Activated naive CD4-positive, alpha-beta T cell treated with anti-CD3 and anti-CD28 coated beads, Interleukin-2, amount 50 U/mL, for 24 hours (primary cell): ENCODE results near the gene ARHGEF28.

ENCODE experiments used
- H3K27ac Mint-ChIP-seq: one replicate; pipeline ENCODE4 v1.8.0; 2021; ENCODE audit warnings: mild to moderate bottlenecking, mixed read lengths
- H3K27me3 Mint-ChIP-seq: one replicate; pipeline ENCODE4 v1.8.0; 2021; ENCODE audit warnings: mixed read lengths
- H3K36me3 Mint-ChIP-seq: one replicate; pipeline ENCODE4 v1.8.0; 2021; ENCODE audit warnings: mixed read lengths
- H3K4me1 Mint-ChIP-seq: one replicate; pipeline ENCODE4 v1.8.0; 2021; ENCODE audit warnings: mixed read lengths
- H3K4me3 Mint-ChIP-seq: one replicate; pipeline ENCODE4 v1.8.0; 2021; ENCODE audit warnings: mild to moderate bottlenecking, mixed read lengths
- H3K9me3 Mint-ChIP-seq: one replicate; pipeline ENCODE4 v1.8.0; 2021; ENCODE audit warnings: mixed read lengths

The ARHGEF28 gene

GRCh38 chr5:73691302-73692080 is 65.5 kb downstream of the ARHGEF28 start:
- H3K4me3 Mint-ChIP-seq: no peak overlapping the region
- H3K9me3 Mint-ChIP-seq: no peaks in the 10 kb centered on the region
- peaks cover 15% of the 10 kb centered on the region for H3K27me3 Mint-ChIP-seq
- no peak overlapping the region for H3K27ac Mint-ChIP-seq
- peaks cover 5% of the 10 kb centered on the region for H3K4me1 Mint-ChIP-seq
- H3K36me3 Mint-ChIP-seq: no peaks in the 10 kb centered on the region

DNA sequence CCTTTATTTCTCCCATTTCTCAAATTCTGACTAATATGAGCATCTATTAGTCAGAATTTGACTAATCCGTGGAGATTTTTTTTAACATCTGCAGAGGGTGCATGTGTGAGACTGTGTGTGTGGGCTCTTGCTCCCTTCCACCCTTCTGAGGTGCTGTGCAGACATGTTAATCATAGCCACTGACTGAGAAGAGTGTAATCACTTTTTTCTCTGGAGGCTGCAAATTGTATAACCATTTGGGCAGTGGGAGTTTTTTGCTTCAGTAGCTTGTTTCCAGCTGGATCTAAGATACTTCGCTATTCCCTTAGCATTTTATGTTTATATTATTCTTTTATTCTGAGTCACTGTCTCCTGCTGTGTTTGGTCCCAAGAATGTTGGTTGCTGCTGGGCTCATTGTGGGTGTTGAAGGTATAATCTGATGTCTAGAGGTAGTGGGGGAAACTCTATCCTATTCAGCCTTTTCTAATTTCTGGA is 66.2 kb downstream of the ARHGEF28 start:
- Mint-ChIP-seq H3K4me1 (peaks cover 5% of the 10 kb centered on the region), H3K4me3 (no peak overlapping the region), H3K27ac (no peak overlapping the region), H3K36me3 (no peaks in the 10 kb centered on the region), H3K9me3 (no peaks in the 10 kb centered on the region), H3K27me3 (peaks cover 15% of the 10 kb centered on the region)

- Mint-ChIP-seq H3K27ac (no peak overlapping the region), H3K9me3 (no peaks in the 10 kb centered on the region), H3K4me1 (peaks cover 5% of the 10 kb centered on the region), H3K27me3 (peaks cover 15% of the 10 kb centered on the region), H3K4me3 (no peak overlapping the region), H3K36me3 (no peaks in the 10 kb centered on the region)
Observed at GRCh38 chr5:73692981-73693380, 67.0 kb downstream of the ARHGEF28 start.

DNA sequence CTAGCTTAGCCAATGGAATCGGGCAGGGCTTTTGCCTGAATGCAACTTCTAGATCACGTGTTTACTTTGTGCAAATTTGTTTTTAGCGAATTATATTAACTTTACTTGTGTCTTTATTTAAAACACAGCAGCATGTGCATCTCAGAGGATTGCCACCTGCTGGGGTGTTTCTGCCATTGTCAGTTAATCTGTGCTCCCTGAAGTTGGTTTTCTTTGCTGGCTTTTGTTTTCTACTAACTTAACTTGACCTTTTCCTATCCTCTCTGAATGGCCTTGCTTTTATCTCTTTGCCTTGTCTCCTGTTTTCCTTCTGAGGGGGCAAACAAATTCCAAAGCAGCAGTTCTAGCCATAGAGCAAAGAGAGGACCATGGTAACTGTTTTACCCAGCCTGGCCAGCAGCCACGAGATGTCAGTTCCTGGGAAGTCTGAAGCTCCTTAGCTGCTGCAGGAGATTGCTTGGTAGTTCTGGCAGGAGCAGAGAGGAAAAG is 67.6 kb downstream of the ARHGEF28 start:
- no peaks in the 10 kb centered on the region for H3K9me3 Mint-ChIP-seq
- peaks cover 5% of the 10 kb centered on the region for H3K4me1 Mint-ChIP-seq
- H3K27me3 Mint-ChIP-seq: peaks cover 19% of the 10 kb centered on the region
- no peak overlapping the region for H3K4me3 Mint-ChIP-seq
- no peak overlapping the region for H3K27ac Mint-ChIP-seq
- H3K36me3 Mint-ChIP-seq: no peaks in the 10 kb centered on the region

- Mint-ChIP-seq H3K4me3 (no peak overlapping the region), H3K9me3 (no peaks in the 10 kb centered on the region), H3K4me1 (peaks cover 5% of the 10 kb centered on the region), H3K27me3 (peaks cover 21% of the 10 kb centered on the region), H3K36me3 (no peaks in the 10 kb centered on the region), H3K27ac (no peak overlapping the region)
Observed at GRCh38 chr5:73694089-73694488, 68.1 kb downstream of the ARHGEF28 start.

DNA sequence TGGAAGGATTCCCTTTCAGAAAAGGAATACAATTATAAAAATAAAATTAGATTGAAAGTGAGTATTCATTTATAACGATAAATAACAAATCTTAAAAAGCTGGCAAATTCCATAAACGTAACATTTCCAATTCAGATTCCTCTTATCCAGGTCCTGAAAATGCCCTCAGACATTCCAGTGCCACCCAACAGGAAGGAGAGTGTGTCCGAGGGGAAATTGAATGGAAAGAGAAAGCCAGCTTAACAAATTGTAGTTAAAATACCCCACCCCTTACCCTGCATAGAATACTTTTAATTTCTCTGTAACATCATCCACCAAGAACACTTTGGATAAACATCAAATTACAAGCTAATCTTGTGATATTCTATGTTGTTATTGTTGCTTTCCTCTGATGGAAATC is 72.0 kb downstream of the ARHGEF28 start:
- no peaks in the 10 kb centered on the region for H3K36me3 Mint-ChIP-seq
- peaks cover 5% of the 10 kb centered on the region for H3K4me1 Mint-ChIP-seq
- H3K27ac Mint-ChIP-seq: no peak overlapping the region
- peaks cover 14% of the 10 kb centered on the region for H3K27me3 Mint-ChIP-seq
- no peak overlapping the region for H3K4me3 Mint-ChIP-seq
- no peaks in the 10 kb centered on the region for H3K9me3 Mint-ChIP-seq

DNA sequence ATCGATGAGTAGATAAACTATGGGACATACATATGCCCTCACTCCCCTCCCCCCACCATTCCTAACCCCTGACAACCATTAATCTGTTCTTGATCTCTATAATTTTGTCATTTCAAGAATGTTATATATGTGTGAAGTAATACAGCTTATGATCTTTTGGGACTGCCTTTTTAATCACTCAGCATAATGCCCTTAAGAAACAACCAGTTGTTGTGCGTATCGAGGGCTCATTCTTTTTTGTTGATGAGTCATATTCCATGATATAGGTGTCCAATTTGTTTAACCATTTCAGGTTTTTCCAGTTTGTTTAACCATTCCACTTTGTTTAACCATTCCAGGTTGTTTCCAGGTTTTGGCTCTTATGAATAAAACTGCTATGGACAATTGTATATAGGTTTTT is 75.6 kb downstream of the ARHGEF28 start:
- H3K4me3 Mint-ChIP-seq: no peak overlapping the region
- H3K36me3 Mint-ChIP-seq: no peaks in the 10 kb centered on the region
- no peaks in the 10 kb centered on the region for H3K4me1 Mint-ChIP-seq
- no peaks in the 10 kb centered on the region for H3K9me3 Mint-ChIP-seq
- H3K27ac Mint-ChIP-seq: no peak overlapping the region
- peaks cover 7% of the 10 kb centered on the region for H3K27me3 Mint-ChIP-seq

DNA sequence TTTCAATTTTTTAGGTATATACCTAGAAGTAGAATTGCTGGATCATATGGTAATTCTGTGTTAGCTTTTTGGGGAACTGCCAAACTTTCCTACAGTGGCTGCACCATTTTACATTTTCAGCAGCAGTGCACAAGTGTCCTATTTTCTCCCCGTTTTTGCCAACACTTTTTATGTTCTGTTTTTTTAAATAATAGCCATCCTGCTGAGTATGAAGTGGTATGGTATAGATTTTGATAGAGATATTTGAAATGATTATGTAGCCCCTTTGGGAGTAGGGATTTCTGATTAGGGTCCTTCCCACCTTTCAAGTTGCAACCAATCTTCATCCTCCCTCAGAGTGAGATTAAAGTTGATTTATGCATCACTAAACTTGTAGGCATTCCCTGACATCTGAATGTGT is 76.5 kb downstream of the ARHGEF28 start:
- no peak overlapping the region for H3K4me3 Mint-ChIP-seq
- peaks cover 7% of the 10 kb centered on the region for H3K27me3 Mint-ChIP-seq
- H3K27ac Mint-ChIP-seq: no peak overlapping the region
- H3K9me3 Mint-ChIP-seq: no peaks in the 10 kb centered on the region
- no peaks in the 10 kb centered on the region for H3K36me3 Mint-ChIP-seq
- H3K4me1 Mint-ChIP-seq: no peaks in the 10 kb centered on the region

GRCh38 chr5:73702951-73703350 is 77.0 kb downstream of the ARHGEF28 start:
- no peaks in the 10 kb centered on the region for H3K36me3 Mint-ChIP-seq

GRCh38 chr5:73705364-73705763 is 79.4 kb downstream of the ARHGEF28 start:
- no peak overlapping the region for H3K27ac Mint-ChIP-seq
- H3K27me3 Mint-ChIP-seq: peaks cover 4% of the 10 kb centered on the region
- H3K4me3 Mint-ChIP-seq: no peak overlapping the region
- no peaks in the 10 kb centered on the region for H3K9me3 Mint-ChIP-seq
- no peaks in the 10 kb centered on the region for H3K36me3 Mint-ChIP-seq
- no peaks in the 10 kb centered on the region for H3K4me1 Mint-ChIP-seq

More at GRCh38 chr5:73702951-73703350, 77.0 kb downstream of the ARHGEF28 start:
- Mint-ChIP-seq H3K4me1 (no peaks in the 10 kb centered on the region), H3K4me3 (no peak overlapping the region), H3K27ac (no peak overlapping the region), H3K27me3 (peaks cover 7% of the 10 kb centered on the region), H3K9me3 (no peaks in the 10 kb centered on the region)

DNA sequence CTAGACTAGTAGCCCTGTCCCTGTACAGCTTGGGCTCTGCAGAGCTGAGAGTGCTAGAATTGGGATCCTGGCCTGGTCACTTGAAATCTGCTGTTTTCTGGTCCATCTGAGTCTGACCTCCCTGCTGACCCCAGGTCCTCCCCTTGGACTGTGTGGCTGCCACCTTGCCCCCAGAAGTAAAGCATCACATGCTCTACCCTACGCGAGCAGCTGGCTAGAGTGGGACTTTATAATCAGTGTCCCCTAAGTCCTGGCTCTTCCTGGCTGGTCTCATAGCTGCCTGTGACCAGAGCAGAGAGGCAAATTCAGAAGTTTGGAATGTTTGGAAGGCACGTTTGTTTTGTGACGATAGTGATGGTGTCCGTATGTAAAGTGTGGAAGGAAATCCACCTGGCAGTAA is 81.0 kb downstream of the ARHGEF28 start:
- peaks cover 4% of the 10 kb centered on the region for H3K27me3 Mint-ChIP-seq
- no peaks in the 10 kb centered on the region for H3K36me3 Mint-ChIP-seq
- no peak overlapping the region for H3K27ac Mint-ChIP-seq
- no peaks in the 10 kb centered on the region for H3K4me1 Mint-ChIP-seq
- no peaks in the 10 kb centered on the region for H3K9me3 Mint-ChIP-seq
- no peak overlapping the region for H3K4me3 Mint-ChIP-seq

- peaks cover 8% of the 10 kb centered on the region for H3K27me3 Mint-ChIP-seq
- no peak overlapping the region for H3K4me3 Mint-ChIP-seq
- no peaks in the 10 kb centered on the region for H3K4me1 Mint-ChIP-seq
Observed at GRCh38 chr5:73709536-73710129, 83.6 kb downstream of the ARHGEF28 start.

GRCh38 chr5:73716284-73716808 is 90.3 kb downstream of the ARHGEF28 start:
- H3K4me1 Mint-ChIP-seq: no peaks in the 10 kb centered on the region
- H3K27me3 Mint-ChIP-seq: peaks cover 14% of the 10 kb centered on the region
- H3K4me3 Mint-ChIP-seq: no peak overlapping the region
- H3K9me3 Mint-ChIP-seq: no peaks in the 10 kb centered on the region
- no peaks in the 10 kb centered on the region for H3K36me3 Mint-ChIP-seq
- no peak overlapping the region for H3K27ac Mint-ChIP-seq

More at GRCh38 chr5:73709536-73710129, 83.6 kb downstream of the ARHGEF28 start:
- H3K27ac Mint-ChIP-seq: no peak overlapping the region
- H3K36me3 Mint-ChIP-seq: no peaks in the 10 kb centered on the region
- H3K9me3 Mint-ChIP-seq: no peaks in the 10 kb centered on the region

- no peaks in the 10 kb centered on the region for H3K4me1 Mint-ChIP-seq
- H3K9me3 Mint-ChIP-seq: no peaks in the 10 kb centered on the region
- no peak overlapping the region for H3K27ac Mint-ChIP-seq
Observed at GRCh38 chr5:73718762-73719161, 92.8 kb downstream of the ARHGEF28 start.

DNA sequence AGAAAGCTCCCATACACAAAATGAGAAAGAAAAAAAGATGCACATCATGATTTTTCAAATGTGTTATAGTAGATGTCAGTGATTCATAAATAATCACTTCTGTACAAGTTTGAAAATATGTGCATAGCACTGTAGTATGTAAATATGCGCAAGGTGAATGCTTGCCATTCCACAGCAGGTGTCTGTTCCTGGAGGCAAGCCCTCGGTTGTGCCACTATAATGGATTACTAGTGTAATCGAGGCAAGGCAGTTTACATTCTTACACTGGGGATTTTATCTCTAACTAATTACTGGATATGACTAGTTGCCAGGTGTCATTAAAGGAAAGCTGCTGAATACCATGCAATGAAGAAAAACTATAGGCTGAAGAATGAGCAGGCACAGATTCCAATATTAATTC is 93.6 kb downstream of the ARHGEF28 start:
- H3K9me3 Mint-ChIP-seq: no peaks in the 10 kb centered on the region
- no peaks in the 10 kb centered on the region for H3K4me1 Mint-ChIP-seq
- no peak overlapping the region for H3K4me3 Mint-ChIP-seq
- H3K36me3 Mint-ChIP-seq: no peaks in the 10 kb centered on the region
- no peak overlapping the region for H3K27ac Mint-ChIP-seq
- H3K27me3 Mint-ChIP-seq: peaks cover 12% of the 10 kb centered on the region

More at GRCh38 chr5:73718762-73719161, 92.8 kb downstream of the ARHGEF28 start:
- Mint-ChIP-seq H3K27me3 (peaks cover 12% of the 10 kb centered on the region), H3K4me3 (no peak overlapping the region), H3K36me3 (no peaks in the 10 kb centered on the region)

- Mint-ChIP-seq H3K27me3 (peaks cover 6% of the 10 kb centered on the region), H3K9me3 (no peaks in the 10 kb centered on the region), H3K36me3 (no peaks in the 10 kb centered on the region), H3K27ac (no peak overlapping the region), H3K4me1 (no peaks in the 10 kb centered on the region), H3K4me3 (no peak overlapping the region)
Observed at GRCh38 chr5:73722231-73722630, 96.2 kb downstream of the ARHGEF28 start.
